ENCODE measurements around the gene ZNF628.

GRCh38 chr19:55482967-55483705 is 6.7 kb downstream of the ZNF628 start:
- no peak for TF ChIP-seq CTCF (conservative IDR thresholded peaks at IDR 0.05; ENCODE audit: low read depth, low read length)
- no peak for TF ChIP-seq POLR2A (IDR thresholded peaks at IDR 0.05; ENCODE audit: low read depth, low read length)
